Left ventricle myocardium inferior (tissue), 1 donor: ENCODE data around the gene MCC. TPM values are rescaled to one million over a fixed set of nuclear protein-coding genes. Genes with fewer than 3 reads are reported as not detected.

ENCODE experiments used
- DNase-seq: peaks from one replicate; pipeline ENCODE4 v3.0.0-alpha.2; 2020
- H3K27ac ChIP-seq: fragments of 200-600 bp; replicated peaks from 2 replicates; pipeline ENCODE4 v1.8.0; 2021
- H3K27me3 ChIP-seq: fragments of 200-600 bp; 2 replicates; pipeline ENCODE4 v1.8.0; 2021; ENCODE audit warnings: low read depth
- H3K36me3 ChIP-seq: fragments of 200-600 bp; 2 replicates; pipeline ENCODE4 v1.8.0; 2021
- H3K4me1 ChIP-seq: fragments of 200-600 bp; 2 replicates; pipeline ENCODE4 v1.8.0; 2021
- H3K4me3 ChIP-seq: fragments of 200-600 bp; 2 replicates; pipeline ENCODE4 v1.8.0; 2021; ENCODE audit warnings: mild to moderate bottlenecking, moderate library complexity
- H3K9me3 ChIP-seq: fragments of 200-600 bp; replicated peaks from 2 replicates; pipeline ENCODE4 v1.8.0; 2021
- intact Hi-C: fragments of 100-400 bp; cut with micrococcal nuclease; formaldehyde crosslinking; loops from one replicate; pipeline ENCODE4 v1.11.0; 2022
- total RNA-seq: library from RNA; stranded (reverse); fragmentation: NEBNext Ultra II Directional; extraction: Animal tissue kit (Norgen Biotek cat#: 25700); gene quantifications from one replicate; pipeline ENCODE4 v1.2.1, GENCODE V29; 2021
- TF ChIP-seq, protein P1 (sequence below): fragments of 200-600 bp; IDR thresholded peaks from 2 replicates; pipeline ENCODE4 v1.8.0; 2021; ENCODE audit warnings: antibody characterized with exemption, mild to moderate bottlenecking, borderline replicate concordance
- donor health status: DM: no; HTN: yes; CAD: no; lungs with severe emphysema.

The MCC gene
- total RNA-seq, 1 donor from 2014 or later, result 31.6 TPM

GRCh38 chr5:113514289-113514635, 26.0 kb upstream of the MCC start:
- Histone ChIP-seq H3K4me3 (peak overlapping the region; percentile 79), H3K4me1 (peaks cover 41% of the 10 kb centered on the region), H3K9me3 (no peaks in the 10 kb centered on the region), H3K27me3 (no peaks in the 10 kb centered on the region), H3K27ac (peak overlapping the region; percentile 92), H3K36me3 (peaks cover 21% of the 10 kb centered on the region)
- TF ChIP-seq, protein P1, sequence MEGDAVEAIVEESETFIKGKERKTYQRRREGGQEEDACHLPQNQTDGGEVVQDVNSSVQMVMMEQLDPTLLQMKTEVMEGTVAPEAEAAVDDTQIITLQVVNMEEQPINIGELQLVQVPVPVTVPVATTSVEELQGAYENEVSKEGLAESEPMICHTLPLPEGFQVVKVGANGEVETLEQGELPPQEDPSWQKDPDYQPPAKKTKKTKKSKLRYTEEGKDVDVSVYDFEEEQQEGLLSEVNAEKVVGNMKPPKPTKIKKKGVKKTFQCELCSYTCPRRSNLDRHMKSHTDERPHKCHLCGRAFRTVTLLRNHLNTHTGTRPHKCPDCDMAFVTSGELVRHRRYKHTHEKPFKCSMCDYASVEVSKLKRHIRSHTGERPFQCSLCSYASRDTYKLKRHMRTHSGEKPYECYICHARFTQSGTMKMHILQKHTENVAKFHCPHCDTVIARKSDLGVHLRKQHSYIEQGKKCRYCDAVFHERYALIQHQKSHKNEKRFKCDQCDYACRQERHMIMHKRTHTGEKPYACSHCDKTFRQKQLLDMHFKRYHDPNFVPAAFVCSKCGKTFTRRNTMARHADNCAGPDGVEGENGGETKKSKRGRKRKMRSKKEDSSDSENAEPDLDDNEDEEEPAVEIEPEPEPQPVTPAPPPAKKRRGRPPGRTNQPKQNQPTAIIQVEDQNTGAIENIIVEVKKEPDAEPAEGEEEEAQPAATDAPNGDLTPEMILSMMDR, result no peak
- no peak for DNase-seq
- intact Hi-C loops, result loop anchor here (5.0 to 10.0 kb wide), 2 partner anchors 177 to 519 kb away; no protein-coding TSS in a partner anchor

DNA sequence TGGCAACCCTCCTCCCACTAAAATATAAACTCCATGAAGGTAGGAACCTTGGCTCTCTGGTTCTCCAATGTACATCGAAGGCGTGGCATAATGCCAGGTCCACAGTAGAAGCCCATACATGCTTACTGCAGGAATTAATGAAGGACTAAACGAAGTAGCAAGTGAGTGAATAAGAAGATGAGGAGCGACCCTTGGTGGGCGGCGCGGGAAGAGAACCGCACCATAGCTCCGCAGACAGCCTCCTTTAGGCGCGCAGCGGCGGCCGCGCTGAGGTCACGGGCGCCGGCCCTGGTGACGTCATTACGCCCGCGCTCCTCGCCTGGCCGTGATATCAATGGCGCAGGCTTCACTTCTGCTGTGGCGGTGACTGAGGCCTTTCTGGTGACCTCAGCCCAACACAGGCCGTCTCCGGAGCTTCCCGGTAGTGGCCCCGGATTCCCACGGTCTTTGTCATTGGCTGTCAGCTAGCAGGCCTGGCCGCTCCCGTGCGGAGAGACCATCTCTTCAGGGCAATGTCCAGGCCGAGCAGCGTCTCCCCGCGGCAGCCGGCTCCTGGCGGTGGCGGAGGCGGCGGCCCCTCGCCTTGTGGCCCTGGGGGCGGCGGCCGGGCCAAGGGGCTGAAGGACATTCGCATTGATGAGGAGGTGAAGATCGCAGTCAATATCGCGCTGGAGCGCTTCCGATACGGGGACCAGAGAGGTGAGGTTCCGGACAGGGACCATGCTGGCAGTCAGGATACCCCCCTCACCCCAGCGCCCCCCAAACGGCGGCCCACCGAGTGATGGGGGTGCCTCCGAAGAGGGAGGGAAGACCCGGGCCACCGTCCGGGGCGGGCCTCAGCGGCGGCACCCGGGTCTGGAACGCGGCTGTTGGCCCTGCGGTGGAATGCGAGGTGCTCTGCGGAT, 25.4 kb upstream of the MCC start, which contains the start of gene YTHDC2:
Gene YTHDC2, plus strand, starts transcription at position 311 of the 905 bp plus-strand sequence. Its CDS starts 202 bp downstream, at position 513.
- peak; percentile 89 for DNase-seq
- no peaks in the 10 kb centered on the region for H3K27me3 ChIP-seq
- H3K9me3 ChIP-seq, result no peaks in the 10 kb centered on the region
- peaks cover 41% of the 10 kb centered on the region for H3K4me1 ChIP-seq
- intact Hi-C loops, result loop anchor here (5.0 to 10.0 kb wide), 2 partner anchors 176 to 519 kb away; no protein-coding TSS in a partner anchor
- peak within 1 kb of the TSS; percentile 79 for H3K4me3 ChIP-seq
- peak within 1 kb of the TSS; percentile 92 for H3K27ac ChIP-seq
- TF ChIP-seq, protein P1, result peak; percentile 42
- H3K36me3 ChIP-seq, result peaks cover 17% of the 10 kb centered on the region

DNA sequence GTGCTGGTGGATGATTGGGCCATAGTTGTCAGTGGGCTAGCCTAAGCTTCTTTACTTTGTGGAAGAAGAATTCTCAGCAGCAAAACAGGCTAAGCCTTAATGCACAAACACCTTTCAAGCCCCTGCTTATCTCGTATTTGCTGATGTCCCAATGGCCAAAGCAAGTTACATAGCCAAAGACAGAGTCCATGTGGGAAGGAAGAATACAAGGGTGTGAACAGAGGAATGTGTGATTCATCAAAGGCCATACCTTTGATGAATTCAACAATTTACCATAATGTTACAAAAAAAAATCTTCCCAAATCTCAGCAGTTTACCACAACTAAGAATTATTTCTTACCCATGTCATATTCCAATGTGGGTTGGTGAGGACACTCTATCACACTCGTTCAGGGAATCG, 24.1 kb upstream of the MCC start:
- TF ChIP-seq, protein P1, result no peak
- intact Hi-C loops, result loop anchor here (5.0 to 10.0 kb wide), 2 partner anchors 175 to 518 kb away; no protein-coding TSS in a partner anchor
- no peaks in the 10 kb centered on the region for H3K27me3 ChIP-seq
- no peaks in the 10 kb centered on the region for H3K9me3 ChIP-seq
- H3K4me1 ChIP-seq, result peaks cover 40% of the 10 kb centered on the region
- H3K27ac ChIP-seq, result no peak overlapping the region
- H3K4me3 ChIP-seq, result no peak overlapping the region
- peaks cover 13% of the 10 kb centered on the region for H3K36me3 ChIP-seq
- no peak for DNase-seq

GRCh38 chr5:113510836-113511451, 22.7 kb upstream of the MCC start:
- Histone ChIP-seq H3K4me3 (no peak overlapping the region), H3K27ac (no peak overlapping the region), H3K27me3 (peaks cover 3% of the 10 kb centered on the region), H3K4me1 (peaks cover 26% of the 10 kb centered on the region), H3K36me3 (peaks cover 7% of the 10 kb centered on the region), H3K9me3 (no peaks in the 10 kb centered on the region)
- no peak for DNase-seq
- intact Hi-C loops, result loop anchor here (2.0 to 10.0 kb wide), 3 partner anchors 132 to 516 kb away; no protein-coding TSS in a partner anchor
- TF ChIP-seq, protein P1, result peak; percentile 57

- DNase-seq, result no peak
- peaks cover 4% of the 10 kb centered on the region for H3K27me3 ChIP-seq
- intact Hi-C loops, result no loop called here
Observed at GRCh38 chr5:113508756-113509155, 20.5 kb upstream of the MCC start.

More at GRCh38 chr5:113508756-113509155, 20.5 kb upstream of the MCC start:
- Histone ChIP-seq H3K4me3 (no peak overlapping the region), H3K9me3 (no peaks in the 10 kb centered on the region), H3K27ac (no peak overlapping the region), H3K36me3 (no peaks in the 10 kb centered on the region), H3K4me1 (peaks cover 5% of the 10 kb centered on the region)
- TF ChIP-seq, protein P1, result no peak
